ENCODE data around the gene MAP3K20.
"Not testable (repeated sequence)": the region's sequence is repeated elsewhere in the genome, so short reads cannot be mapped to it uniquely, and the experiment has no call there.

MAP3K20 gene

GRCh38 chr2:173087793-173088496 is 12.3 kb downstream of the MAP3K20 start:
- DNase-seq (ENCODE audit: low spot score) = no peak

- DNase-seq (ENCODE audit: low spot score) = no peak
These were observed 14.7 kb downstream of the MAP3K20 start for GRCh38 chr2:173090276-173090877.

- DNase-seq (ENCODE audit: low spot score) = no peak
These were observed 15.5 kb downstream of the MAP3K20 start for GRCh38 chr2:173090973-173091660.

GRCh38 chr2:173091910-173092309 is 16.3 kb downstream of the MAP3K20 start:
- no peak for DNase-seq (ENCODE audit: low spot score)

GRCh38 chr2:173092844-173093402 is 17.3 kb downstream of the MAP3K20 start:
- no peak for DNase-seq (ENCODE audit: low spot score)

- not testable (repeated sequence) for DNase-seq (ENCODE audit: low spot score)
These were observed 18.0 kb downstream of the MAP3K20 start for GRCh38 chr2:173093617-173094016.

- no peak for DNase-seq (ENCODE audit: low spot score)
These were observed 19.1 kb downstream of the MAP3K20 start for GRCh38 chr2:173094731-173095130.

- no peak for DNase-seq (ENCODE audit: low spot score)
These were observed 19.7 kb downstream of the MAP3K20 start for GRCh38 chr2:173095356-173095755.

- no peak for DNase-seq (ENCODE audit: low spot score)
These were observed 23.6 kb downstream of the MAP3K20 start for GRCh38 chr2:173099271-173099670.

- DNase-seq (ENCODE audit: low spot score) = no peak
These were observed 24.2 kb downstream of the MAP3K20 start for GRCh38 chr2:173099804-173100203.

- no peak for DNase-seq (ENCODE audit: low spot score)
These were observed 26.0 kb downstream of the MAP3K20 start for GRCh38 chr2:173101687-173102086.

- DNase-seq (ENCODE audit: low spot score) = no peak
These were observed 28.5 kb downstream of the MAP3K20 start for GRCh38 chr2:173104156-173104555.

GRCh38 chr2:173106959-173107628 is 31.4 kb downstream of the MAP3K20 start:
- DNase-seq (ENCODE audit: low spot score) = no peak

GRCh38 chr2:173107629-173108022 is 32.0 kb downstream of the MAP3K20 start:
- no peak for DNase-seq (ENCODE audit: low spot score)

- no peak for DNase-seq (ENCODE audit: low spot score)
These were observed 33.9 kb downstream of the MAP3K20 start for GRCh38 chr2:173109253-173110188.

- no peak for DNase-seq (ENCODE audit: low spot score)
These were observed 42.0 kb downstream of the MAP3K20 start for GRCh38 chr2:173117678-173118077.

GRCh38 chr2:173118395-173118794 is 42.7 kb downstream of the MAP3K20 start:
- DNase-seq (ENCODE audit: low spot score) = no peak

GRCh38 chr2:173119069-173119807 is 43.6 kb downstream of the MAP3K20 start:
- no peak for DNase-seq (ENCODE audit: low spot score)

- DNase-seq (ENCODE audit: low spot score) = no peak
These were observed 44.3 kb downstream of the MAP3K20 start for GRCh38 chr2:173119944-173120343.

GRCh38 chr2:173122936-173123335 is 47.3 kb downstream of the MAP3K20 start:
- no peak for DNase-seq (ENCODE audit: low spot score)

GRCh38 chr2:173124441-173124840 is 48.8 kb downstream of the MAP3K20 start:
- no peak for DNase-seq (ENCODE audit: low spot score)
